D341Med (cell line): Measurements from ENCODE around the gene SLC43A3.

Experiments
- DNase-seq: peaks from one replicate; pipeline ENCODE4 v3.0.0; 2012; ENCODE audit warnings: low spot score

Gene SLC43A3

GRCh38 chr11:57357310-57357709, 69.6 kb downstream of the SLC43A3 start:
- no peak for DNase-seq
